Choroid plexus epithelial cell (primary cell): ENCODE measurements around the gene GTSF1L.
"Not testable (repeated sequence)": the region's sequence is repeated elsewhere in the genome, so short reads cannot be mapped to it uniquely, and the experiment has no call there.

Experiments used
- DNase-seq: peaks from one replicate; pipeline ENCODE4 v3.0.0-alpha.2; 2010; ENCODE audit warnings: low read depth
- H3K4me3 ChIP-seq: 2 replicates; pipeline ENCODE4 v1.5.1; 2011; ENCODE audit warnings: low read depth, mild to moderate bottlenecking, control low read depth, low read length, moderate library complexity
- TF ChIP-seq, protein P1 (sequence below): conservative IDR thresholded peaks from 2 replicates; pipeline ENCODE4 v1.5.1; 2011; ENCODE audit warnings: low read depth, mild to moderate bottlenecking, control low read depth, inconsistent platforms, low read length, moderate library complexity

GTSF1L gene

DNA sequence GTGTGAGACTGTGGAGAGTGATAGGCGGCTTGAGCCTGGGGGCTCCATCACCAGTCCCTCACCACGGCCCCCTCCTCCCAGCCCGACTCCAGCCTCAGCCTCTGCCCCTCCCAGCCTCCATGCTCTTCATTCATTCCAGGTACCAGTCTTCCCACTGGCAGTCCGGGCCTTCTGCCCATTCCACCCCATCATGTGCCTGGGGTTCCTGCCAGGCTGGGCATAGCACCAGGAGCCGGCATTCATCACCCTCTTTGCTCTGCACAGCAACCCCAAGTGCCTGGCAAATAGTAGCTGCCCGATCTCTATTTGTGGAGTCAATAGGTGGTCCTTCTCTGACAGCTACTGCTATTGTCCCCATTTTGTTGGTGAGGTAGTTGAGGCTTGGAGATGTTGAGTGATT lies 39.6 kb upstream of the GTSF1L start:
- DNase-seq: no peak
- H3K4me3 ChIP-seq: no peak overlapping the region
- TF ChIP-seq, protein P1, sequence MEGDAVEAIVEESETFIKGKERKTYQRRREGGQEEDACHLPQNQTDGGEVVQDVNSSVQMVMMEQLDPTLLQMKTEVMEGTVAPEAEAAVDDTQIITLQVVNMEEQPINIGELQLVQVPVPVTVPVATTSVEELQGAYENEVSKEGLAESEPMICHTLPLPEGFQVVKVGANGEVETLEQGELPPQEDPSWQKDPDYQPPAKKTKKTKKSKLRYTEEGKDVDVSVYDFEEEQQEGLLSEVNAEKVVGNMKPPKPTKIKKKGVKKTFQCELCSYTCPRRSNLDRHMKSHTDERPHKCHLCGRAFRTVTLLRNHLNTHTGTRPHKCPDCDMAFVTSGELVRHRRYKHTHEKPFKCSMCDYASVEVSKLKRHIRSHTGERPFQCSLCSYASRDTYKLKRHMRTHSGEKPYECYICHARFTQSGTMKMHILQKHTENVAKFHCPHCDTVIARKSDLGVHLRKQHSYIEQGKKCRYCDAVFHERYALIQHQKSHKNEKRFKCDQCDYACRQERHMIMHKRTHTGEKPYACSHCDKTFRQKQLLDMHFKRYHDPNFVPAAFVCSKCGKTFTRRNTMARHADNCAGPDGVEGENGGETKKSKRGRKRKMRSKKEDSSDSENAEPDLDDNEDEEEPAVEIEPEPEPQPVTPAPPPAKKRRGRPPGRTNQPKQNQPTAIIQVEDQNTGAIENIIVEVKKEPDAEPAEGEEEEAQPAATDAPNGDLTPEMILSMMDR: no peak

DNA sequence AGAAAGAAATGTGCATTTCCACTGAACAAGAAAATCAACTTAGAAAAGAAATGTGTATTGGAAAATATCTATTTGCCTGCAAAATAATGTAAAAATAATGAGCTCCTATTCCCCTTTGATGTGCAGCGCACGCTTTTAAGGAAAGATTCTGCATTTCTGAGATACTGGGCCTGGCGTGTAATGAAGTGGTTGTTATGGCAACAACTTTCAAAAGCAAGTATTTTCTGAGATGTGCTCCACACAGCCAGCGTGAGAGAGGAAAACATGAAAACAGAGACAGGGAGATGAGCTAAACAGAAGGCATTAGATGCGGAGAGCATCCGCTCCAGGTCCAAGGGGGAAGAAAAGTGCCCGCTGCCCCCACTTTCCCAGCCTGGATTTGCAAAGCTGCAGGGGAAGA lies 39.1 kb upstream of the GTSF1L start:
- TF ChIP-seq, protein P1: no peak
- no peak overlapping the region for H3K4me3 ChIP-seq
- DNase-seq: no peak

DNA sequence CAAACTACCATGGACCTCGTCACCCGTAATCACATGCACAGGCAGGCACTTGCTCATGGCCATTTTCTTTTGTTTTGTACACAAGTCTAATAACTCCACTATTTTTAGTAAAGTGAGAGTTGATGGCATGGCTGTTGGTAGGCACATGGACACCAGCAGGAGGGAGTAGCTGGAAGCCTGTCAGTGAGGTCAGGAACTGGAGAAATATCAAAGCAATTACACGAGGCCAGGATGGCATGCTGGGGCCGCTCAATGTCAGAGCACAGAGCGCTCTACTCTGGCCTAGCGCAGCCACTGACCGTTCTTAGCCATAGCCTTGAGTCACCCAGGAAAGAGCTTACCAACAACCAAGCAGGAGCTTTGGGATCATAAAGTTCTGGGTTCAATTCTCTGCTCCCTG lies 36.1 kb upstream of the GTSF1L start:
- DNase-seq: no peak
- TF ChIP-seq, protein P1: no peak
- no peak overlapping the region for H3K4me3 ChIP-seq

DNA sequence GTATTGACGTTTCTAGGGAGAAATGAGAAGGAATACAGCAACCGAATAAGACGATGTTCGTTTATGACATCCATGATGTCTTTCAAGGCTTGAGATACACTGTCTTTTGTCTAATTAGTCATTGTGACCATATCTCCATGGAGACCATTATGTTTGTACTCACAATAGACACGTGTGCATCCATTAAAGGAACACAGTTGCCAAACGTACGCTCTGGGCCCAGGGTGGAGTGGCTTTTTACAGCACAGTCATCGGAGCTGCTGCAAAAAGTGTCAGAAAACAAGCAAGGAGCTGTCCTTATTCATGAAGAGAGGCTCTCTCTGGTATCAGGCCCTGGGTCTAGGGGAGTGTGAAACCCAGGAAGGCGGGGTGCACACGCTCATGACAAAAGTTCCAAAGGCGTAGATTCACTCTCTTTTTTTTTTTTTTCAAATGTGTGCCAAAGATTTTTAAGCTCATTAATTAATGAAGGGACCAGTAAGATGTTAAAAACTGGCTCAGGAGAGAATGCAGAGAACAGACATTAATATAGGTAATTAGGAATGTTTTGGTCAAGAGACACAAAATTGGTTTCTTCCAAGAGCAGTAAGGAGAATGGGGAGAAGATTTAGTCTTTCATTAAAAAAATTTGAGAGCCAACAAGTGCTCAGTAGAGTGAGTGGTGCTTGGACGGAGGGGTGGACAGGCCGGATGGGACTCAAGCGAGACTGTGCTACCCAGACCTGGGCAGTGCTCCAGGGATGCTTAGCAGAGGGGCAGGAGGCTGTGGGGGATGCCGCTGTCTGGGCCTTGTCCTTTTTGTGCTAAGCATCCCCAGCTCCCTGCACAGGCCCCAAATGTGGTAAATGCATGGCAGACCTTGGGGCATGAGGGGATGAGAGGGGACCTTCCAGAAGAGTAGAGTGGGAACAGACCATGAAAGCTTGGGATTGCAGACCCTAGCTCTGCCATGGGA lies 34.9 kb upstream of the GTSF1L start:
- DNase-seq: no peak
- TF ChIP-seq, protein P1: no peak
- H3K4me3 ChIP-seq: no peak overlapping the region

DNA sequence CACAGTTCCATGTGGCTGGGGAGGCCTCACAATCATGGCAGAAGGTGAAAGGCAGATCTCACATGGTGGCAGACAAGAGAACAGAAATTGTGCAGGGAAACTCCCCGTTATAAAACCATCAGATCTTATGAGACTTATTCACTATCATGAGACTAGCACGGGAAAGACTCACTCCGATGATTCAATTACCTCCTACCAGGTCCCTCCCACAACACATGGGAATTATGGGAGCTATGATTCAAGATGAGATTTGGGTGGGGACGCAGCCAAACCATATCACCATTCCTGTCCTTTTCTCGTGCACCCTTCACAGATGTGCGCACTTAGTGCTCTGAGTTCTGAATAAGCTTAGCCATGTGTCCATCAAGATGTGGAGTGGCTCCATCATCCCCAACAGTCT lies 31.1 kb upstream of the GTSF1L start:
- not testable (repeated sequence) for DNase-seq, H3K4me3 ChIP-seq

DNA sequence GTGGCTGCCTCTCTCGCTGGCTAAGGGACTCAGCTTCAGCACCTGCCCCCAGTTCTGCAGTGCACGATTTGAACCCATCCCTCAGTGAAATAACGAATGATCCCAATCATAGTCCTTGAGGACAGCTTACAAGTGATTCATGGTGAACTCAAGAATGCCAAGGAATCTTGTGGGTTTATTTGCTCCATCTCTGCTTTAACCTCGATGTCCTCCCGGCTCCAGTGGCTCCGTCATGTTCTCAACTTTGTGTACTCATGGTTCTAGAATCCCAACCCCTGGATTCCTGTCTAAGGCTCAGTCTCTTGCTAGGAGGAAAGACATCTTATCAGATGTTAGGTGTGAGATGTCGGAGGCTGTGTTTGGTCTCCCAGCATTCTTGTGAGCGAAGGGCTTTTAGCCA lies 29.0 kb upstream of the GTSF1L start:
- TF ChIP-seq, protein P1: no peak
- peak; percentile 79 for DNase-seq
- no peak overlapping the region for H3K4me3 ChIP-seq

DNA sequence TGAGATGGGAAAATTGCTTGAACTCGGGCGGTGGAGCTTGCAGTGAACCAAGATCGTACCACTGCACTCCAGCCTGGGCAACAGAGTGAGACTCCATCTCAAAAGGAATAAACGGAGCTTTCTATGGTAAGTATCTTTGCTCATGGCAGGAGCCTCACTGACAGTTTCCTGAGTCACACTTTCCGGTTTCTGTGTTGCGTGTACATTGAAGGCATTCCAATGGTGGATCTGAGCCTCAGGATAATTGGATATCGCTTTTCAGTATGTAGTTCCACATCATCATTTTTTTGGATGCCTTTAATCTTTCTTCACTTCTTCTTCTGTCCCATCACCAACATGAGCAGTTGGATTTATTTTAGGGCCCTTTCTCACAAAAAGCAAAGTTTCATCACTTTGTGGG lies 28.6 kb upstream of the GTSF1L start:
- H3K4me3 ChIP-seq: no peak overlapping the region
- TF ChIP-seq, protein P1: no peak
- peak; percentile 72 for DNase-seq
